ENCODE measurements around the gene IRF2.

IRF2 gene

DNA sequence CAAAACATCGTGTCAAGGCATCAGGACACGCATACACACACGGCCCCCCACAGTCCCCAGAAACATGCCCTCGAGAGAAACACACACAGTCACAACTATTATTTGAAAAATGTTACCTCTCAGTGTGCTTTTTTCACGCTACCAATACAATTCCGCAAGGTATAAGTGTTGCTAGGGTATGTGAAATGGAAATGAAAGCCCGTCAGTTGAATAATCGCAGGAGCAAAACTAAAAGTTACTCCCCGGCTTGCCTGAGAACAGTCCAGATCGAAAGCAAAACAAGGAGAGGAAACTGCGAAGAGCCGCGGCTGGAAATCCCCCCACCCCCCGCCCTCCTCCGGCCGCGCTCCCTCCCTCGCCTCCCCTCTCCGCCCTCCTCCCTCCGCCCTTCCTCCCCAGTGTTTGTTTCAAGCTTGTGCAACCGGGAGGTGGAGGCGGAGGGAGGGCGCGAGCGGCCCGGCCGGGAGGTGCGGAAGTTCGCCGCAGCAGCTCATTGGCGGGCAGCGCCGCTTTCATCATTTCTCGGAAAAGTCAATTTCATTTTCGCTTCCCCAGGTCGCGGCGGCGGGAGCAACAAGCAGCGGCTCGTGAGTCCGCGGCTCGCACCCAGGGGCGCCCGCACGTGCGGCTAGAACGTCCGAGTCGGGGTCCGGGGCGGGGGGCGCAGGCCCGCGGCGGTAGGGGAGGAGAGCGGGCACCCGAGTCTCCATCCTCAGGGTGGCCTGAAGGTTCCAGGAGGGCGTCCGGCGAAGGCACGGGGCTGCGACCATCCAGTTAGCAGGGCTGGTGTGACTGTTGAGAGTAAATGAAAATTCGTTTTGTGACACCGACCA is at the start of gene IRF2:
TSS of gene IRF2 (minus strand) at position 288 of the 833 bp plus-strand sequence. CDS start 45,486 bp downstream, outside the sequence.
- TF ChIP-seq, protein P1, sequence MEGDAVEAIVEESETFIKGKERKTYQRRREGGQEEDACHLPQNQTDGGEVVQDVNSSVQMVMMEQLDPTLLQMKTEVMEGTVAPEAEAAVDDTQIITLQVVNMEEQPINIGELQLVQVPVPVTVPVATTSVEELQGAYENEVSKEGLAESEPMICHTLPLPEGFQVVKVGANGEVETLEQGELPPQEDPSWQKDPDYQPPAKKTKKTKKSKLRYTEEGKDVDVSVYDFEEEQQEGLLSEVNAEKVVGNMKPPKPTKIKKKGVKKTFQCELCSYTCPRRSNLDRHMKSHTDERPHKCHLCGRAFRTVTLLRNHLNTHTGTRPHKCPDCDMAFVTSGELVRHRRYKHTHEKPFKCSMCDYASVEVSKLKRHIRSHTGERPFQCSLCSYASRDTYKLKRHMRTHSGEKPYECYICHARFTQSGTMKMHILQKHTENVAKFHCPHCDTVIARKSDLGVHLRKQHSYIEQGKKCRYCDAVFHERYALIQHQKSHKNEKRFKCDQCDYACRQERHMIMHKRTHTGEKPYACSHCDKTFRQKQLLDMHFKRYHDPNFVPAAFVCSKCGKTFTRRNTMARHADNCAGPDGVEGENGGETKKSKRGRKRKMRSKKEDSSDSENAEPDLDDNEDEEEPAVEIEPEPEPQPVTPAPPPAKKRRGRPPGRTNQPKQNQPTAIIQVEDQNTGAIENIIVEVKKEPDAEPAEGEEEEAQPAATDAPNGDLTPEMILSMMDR (IDR thresholded peaks at IDR 0.05; ENCODE audit: borderline replicate concordance, control extremely low read depth, extremely low read depth, insufficient read depth, missing control alignments), result peak; percentile 3
- in situ Hi-C loops (cut with MboI; ENCODE audit: low sequenced_read_pairs, unreplicated experiment), result loop anchor here (10.0 kb wide), 1 partner anchor 60 kb away; no protein-coding TSS in a partner anchor
- peak; percentile 98 for DNase-seq (ENCODE audit: low spot score)

DNA sequence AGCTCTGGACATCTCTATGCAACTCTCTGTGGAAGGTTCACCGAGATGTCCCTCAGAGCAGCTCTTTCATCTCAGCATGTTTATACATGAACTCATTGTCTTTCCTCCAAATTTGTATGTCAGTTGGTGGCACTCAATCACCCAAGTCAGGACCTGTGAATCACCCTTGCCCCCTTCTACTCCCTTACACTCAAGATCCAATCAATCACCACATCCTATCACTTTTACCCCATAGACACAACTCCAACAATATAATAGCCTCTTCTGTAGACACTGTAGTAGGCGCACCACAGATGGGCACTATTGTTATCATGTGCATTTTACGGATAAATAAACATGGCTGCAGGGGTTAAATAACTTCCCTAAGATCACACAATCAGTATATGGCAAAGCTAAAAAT is 41.3 kb upstream of the IRF2 start:
- no peak for DNase-seq (ENCODE audit: low spot score)
- in situ Hi-C loops (cut with MboI; ENCODE audit: low sequenced_read_pairs, unreplicated experiment), result no loop called here
- TF ChIP-seq, protein P1 (IDR thresholded peaks at IDR 0.05; ENCODE audit: borderline replicate concordance, control extremely low read depth, extremely low read depth, insufficient read depth, missing control alignments), result no peak

DNA sequence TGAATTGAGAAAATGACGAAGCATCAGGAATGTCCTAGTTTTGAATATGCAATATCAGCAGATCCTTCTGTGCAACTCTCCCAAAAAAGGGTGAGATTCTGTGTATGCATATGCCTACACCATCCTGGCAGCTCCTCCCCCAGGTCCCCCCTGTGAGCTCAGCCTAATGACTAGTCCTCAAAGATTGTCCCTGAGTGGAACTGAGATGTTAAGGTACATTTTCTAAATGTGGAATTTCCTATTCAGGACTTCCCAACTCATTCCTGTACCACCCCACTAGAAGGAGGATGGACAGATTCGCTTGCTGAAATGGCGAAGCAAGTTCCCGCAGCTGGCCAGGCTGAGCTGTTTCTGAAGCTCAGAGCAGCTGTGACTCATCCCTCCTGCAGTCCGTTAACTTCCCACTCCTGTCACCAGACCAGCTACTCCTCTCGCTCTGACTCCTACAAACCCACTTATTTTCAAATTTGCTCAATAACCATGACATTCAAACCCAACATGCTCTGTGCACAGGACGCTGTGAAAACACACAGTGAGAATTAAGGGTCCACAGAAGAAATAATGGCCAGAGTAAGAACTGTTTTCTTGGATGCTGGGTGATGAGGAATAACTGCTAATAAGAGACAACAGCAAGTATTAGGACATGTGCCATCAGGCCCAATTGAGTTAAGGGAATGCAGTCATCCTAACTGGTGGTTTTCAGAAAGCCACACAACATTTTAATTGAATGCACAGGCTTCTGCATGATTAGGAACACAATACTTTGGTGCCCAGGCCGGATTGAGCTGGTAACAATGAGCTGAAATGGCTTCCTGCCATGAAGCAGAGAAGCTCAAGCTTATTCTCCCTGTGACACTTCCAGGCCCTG is 40.0 kb upstream of the IRF2 start:
- in situ Hi-C loops (cut with MboI; ENCODE audit: low sequenced_read_pairs, unreplicated experiment), result no loop called here
- DNase-seq (ENCODE audit: low spot score), result peak; percentile 88

DNA sequence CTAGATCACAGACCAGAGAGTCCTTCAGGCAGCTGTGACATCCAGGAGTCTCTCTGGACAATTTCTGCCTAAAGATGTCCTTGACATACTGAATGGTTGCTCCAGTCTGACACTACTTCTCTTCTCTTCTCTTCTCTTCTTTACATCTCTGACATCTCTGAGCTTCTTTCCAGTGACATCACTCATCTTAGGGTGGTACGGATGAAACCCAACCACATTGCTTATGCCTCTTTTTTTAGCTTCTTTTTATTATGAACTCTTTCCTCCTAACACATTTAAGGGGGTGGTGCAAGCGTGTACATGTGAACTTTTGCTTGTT is 39.4 kb upstream of the IRF2 start:
- in situ Hi-C loops (cut with MboI; ENCODE audit: low sequenced_read_pairs, unreplicated experiment), result no loop called here
- TF ChIP-seq, protein P1 (IDR thresholded peaks at IDR 0.05; ENCODE audit: borderline replicate concordance, control extremely low read depth, extremely low read depth, insufficient read depth, missing control alignments), result no peak
- peak; percentile 48 for DNase-seq (ENCODE audit: low spot score)

More for the DNA sequence above, 40.0 kb upstream of the IRF2 start:
- TF ChIP-seq, protein P1 (IDR thresholded peaks at IDR 0.05; ENCODE audit: borderline replicate concordance, control extremely low read depth, extremely low read depth, insufficient read depth, missing control alignments), result no peak

DNA sequence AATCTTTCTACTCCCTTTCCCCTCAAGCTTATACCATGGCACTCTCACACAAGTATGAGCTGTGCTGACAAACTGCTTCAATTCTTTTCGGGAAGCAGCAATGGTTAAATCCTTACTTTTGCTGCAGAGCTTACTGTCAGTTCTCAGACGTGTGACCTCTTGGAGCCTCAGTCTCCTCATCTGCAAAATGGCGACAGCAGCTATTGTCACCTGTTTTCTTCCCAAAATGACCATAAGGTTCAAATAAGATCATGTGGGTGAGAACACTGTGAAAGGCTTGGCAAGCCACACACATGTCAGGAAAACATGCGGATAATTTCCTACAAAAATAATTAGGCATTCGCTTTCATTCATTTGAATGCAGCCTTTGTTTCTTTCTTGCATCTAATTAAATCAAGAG is 36.8 kb upstream of the IRF2 start:
- no peak for DNase-seq (ENCODE audit: low spot score)
- in situ Hi-C loops (cut with MboI; ENCODE audit: low sequenced_read_pairs, unreplicated experiment), result no loop called here
- TF ChIP-seq, protein P1 (IDR thresholded peaks at IDR 0.05; ENCODE audit: borderline replicate concordance, control extremely low read depth, extremely low read depth, insufficient read depth, missing control alignments), result no peak

DNA sequence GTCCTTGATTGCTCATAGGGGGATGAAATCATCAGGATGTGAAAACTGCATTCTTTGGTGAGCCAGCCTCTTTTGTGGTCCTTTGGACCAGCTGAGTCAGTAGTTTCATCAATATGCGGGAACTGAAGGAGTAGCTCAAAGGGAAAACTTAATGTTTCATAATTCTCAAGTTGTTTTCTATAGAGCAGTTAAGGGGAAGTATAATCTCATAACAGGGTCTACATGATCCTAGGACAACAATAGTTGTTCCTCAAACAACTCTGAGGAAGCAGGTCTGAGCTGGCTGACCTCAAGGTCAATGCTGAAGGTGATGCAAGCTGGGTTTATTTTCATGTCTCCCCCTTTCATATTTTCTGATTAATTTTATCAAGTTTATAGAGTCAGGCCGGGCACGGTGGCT is 36.1 kb upstream of the IRF2 start:
- TF ChIP-seq, protein P1 (IDR thresholded peaks at IDR 0.05; ENCODE audit: borderline replicate concordance, control extremely low read depth, extremely low read depth, insufficient read depth, missing control alignments), result no peak
- DNase-seq (ENCODE audit: low spot score), result no peak
- in situ Hi-C loops (cut with MboI; ENCODE audit: low sequenced_read_pairs, unreplicated experiment), result no loop called here

All from GM13976 (cell line).